HG03039 (cell line): Measurements from ENCODE around the gene TSPEAR.

Source experiments
- ATAC-seq: cut with Tn5 transposase; IDR thresholded peaks from one replicate; pipeline ENCODE4 v1.9.1; 2021; ENCODE audit warnings: mild to moderate bottlenecking, moderate library complexity; ENCODE audit not compliant: unreplicated experiment

The TSPEAR gene

DNA sequence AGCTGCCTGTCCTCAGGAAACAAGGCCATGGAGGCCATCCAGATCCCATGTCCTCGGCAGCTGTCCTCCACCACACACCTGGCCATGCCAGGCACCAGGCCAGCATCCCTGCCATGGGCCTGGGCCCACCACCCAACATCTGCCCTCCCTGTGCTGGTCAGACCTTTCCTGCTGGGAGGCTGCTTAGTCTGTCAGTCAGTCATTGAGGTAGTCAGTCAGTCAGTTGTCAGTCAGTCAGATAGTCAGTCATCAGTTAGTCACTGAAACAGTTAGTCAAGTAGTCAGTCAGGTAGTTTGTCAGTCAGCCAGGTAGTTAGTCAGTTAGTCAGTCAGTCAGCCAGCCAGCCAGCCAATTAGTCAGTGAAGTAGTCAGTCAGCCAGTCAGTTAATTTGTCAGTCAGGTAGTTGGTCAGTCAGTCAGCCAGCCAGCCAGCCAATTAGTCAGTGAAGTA, 188.6 kb downstream of the TSPEAR start:
- no peak for ATAC-seq

DNA sequence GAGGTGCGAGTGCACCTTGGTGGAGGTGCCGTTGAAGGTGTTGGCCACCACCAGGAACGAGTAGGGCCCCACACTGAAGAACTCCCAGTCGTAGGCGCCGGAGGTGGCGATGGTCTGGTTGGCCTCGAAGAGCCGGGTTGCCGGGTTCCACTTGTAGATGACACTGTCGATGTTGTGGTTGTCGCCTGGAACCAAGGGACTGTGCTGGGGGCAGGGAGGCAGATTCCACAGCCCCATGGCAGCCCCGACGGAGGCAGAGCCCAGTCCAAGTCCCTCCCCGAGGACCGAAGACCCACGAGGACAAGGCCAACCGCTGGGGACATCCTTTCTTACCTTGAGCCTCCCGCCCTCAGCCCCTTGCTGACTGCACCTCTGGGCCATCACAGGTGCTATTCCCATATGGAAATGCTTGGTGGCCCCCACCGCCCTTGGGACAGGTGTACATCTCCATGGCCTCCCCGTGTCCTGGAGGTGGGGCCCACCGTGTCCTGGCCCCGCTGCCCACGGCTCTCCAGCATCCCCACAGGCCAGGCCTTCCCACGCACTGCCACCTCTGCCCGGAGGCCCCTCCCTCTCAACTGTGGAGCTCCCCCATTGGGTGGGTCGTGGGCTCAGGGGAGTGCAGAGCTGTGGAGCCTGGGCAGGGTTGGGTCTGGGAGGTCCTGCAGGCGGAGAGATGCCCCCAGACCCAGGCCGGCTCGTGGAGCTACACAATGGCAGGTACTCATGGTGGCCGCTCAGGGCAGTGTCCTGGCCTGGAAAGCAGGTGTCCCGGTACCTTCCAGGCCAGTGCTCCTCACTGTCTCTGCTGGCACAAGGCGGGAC, 189.2 kb downstream of the TSPEAR start:
- no peak for ATAC-seq

DNA sequence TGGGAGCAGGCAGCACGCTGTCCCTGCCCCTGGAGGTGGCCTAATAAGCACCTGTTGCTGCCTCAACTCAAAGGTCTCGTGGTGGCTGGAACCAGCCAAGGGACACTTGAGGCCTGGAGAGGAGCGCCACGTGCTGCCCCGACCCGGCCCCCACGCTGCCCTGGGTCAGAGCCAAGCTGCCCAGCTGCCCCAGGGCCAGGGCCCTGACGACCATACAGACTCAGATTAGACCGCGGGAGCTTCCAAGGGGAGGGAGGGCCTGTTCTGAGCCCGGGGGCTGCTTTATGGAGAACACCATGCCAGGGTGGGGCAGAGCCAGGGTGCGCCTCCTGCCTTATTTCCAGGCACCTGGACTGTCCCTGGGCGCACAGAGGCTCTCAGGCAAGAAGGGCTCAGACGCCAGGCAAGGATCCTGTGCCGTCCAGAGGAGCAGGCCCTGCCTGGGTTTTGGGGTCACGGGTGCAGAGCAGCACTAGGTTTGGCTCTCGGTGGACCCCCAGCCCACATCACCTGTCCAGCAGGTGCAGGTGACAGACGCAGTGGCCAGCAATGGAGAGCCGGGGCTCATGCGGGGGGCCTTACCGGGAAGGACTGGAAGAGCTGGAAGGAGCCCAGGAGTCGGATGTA, 190.0 kb downstream of the TSPEAR start:
- no peak for ATAC-seq

DNA sequence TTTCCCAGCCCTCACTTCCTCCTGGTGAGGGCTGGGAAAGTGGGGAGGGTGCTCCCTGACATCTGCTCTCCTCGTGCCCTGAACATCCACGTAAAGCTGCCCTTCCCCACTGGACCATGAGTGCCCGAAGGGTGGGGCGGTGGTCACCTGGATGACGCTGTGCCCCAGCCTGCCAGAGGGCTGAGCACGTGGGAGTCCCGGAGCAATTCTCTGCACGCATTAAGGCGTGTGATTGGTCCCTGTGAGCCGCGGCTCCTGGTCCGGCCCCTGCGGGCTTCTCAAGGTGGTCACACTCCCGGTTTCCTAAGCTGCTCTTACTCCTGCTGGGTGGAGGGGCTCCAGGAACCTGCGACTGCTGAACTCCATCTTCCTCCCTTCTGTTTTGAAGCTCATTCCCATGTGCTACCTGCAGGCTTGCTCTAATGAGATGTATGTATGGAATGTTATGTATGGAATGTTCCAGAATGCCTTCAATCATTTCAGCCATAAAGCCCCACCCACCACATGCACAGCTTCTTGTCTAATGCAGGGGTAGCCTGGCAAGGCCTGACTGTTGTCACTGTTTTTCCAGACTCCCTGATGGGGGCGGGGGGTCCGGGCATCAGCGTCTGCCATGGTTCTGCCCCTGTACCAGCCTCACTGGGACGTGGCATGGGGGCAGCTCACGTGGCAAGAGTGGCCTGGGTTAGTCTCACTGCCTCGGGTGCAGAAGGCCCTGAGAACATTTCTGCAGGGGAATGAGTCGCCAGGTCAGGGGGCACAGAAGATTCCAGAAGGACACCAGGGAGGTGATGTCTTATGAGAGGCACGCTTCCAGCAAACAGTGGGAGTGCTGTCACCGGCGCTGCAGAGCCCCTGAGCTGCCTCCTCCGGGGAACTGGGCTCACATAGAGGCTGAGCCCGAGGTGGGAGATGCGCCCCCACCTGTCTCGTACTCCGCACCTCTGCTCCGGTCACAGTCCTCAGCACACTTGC, 190.8 kb downstream of the TSPEAR start:
- ATAC-seq, result no peak

DNA sequence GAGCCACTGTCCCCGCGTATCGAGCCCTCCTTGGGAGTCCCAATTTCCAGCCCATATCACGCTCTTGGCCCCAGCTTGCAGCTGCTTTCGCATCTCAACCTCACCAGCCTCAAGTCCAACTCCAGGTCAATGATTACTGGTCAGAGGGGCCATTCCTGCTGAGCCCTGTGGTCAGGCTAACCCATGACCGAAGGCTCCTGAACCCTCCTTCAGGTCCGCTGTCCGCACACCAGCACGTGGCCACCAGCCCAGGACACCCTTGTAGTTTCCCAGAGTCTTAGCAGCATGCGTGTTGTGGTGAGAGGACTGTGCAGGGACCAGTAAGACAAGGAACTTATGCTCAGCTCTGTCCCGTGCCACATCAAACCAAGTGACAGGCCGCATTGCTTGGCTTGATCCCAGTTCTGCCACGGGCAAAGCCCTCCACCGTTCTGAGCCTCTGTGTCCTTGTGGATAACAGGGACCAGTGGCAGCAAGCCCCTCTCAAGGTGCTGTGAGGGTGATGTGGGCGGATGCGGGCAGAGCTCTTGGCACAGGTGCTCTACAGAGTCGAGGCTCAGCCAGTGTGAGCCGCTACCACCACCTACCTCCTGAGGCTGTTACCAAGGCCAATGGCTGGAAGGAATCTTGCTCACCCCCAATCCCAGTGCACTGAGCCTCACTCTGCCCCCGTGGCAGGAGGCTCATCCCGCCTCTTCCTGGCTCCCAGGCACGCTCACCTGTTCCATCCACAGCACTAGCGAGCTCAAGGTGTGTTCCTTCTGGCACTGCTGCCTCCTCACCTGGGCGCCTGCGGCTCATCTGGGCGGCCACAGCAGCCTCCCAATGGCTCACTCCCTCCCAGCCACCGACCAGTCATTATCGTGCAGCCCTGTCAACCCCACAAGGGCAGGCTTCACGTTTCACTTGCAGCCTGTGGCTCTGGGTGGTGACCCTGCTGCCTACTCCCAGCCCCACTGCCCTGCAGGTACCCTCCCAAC, 191.7 kb downstream of the TSPEAR start:
- no peak for ATAC-seq

DNA sequence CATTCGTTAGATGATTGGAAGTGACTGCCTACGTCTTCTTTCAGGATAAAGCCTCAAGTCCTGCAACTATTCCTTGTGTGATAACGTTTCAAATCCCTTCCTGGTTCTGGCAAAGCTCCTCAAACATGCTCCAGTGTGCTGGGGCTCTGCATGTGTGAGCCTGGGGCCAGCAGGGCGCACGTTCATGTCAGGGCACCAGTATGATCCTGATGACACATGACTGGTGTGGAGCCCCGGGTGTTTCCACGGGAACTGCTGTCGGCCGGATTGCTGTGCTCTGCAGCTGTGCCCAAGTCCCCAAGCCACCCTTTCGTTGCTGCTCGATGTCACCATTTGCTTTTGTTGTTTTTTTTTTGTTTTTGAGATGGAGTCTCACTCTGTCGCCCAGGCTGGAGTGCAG, 192.7 kb downstream of the TSPEAR start:
- no peak for ATAC-seq

DNA sequence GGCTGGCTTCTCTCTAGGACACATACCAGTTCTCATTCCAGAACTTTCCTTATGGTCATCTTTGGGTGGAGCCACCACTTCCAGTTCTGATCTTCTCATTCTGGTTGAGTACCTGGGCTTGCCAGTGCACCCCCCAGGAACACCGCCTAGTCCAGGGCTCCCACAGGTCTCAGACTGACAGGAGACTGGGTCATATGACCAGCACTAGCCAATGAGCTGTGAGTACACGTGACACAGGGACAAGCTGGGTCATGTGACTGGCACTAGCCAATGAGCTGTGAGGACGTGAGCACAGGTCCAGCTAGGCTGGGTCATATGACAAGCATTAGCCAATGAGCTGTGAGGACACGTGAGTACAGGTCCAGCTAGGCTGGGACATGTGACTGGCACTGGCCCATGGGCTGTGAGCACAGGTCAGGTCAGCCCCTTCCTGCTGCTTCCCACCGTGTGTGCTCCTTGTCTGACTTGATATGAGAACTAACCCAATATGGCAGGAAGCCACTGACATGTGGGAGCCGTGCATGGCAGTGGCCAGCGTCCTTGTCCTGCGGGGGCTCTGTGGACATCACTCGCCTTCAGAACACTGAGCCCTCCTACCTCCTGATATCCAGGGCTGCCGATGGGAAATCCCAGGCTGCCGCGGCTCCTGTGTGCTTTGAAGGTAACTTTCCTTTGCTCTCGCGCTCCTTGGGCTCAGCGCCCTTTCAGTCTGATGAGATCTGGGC, 194.0 kb downstream of the TSPEAR start:
- no peak for ATAC-seq

DNA sequence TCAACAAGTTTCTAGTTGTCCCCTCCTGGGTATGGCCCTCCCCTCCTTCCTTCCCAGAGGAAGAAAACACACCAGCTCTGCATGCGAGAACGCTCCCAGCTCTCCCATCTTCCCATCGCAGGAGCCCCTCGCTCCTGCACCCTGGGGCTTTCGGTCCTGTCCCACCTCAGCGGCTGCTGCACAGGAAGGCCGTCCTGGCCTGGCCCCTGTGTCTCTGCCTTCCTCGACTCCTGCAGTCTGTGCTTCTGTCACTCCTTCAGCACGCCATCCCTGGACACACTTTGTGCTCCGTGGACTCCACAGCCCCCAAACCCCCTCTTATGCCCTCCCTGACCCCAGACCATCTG, 194.6 kb downstream of the TSPEAR start:
- ATAC-seq, result no peak

DNA sequence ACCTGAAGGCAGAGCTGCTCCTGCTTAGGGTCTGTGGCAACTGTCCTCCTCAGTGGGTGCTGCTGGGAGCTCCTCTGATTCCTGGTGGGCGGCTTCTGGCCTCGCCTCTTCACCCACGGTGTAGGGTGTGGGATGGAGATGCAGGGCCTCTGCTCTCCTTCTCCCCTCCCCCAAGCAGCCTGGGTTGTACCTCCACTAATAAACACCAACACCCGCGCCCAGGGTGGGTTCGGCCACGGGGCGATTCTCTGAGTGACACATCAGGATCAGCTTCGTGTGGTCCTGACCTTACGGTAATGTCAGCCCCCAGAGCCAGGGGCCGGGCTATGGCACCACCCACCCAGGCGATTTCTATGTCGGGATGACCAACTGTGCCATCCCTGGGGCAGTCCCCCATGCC, 195.0 kb downstream of the TSPEAR start:
- ATAC-seq, result no peak

DNA sequence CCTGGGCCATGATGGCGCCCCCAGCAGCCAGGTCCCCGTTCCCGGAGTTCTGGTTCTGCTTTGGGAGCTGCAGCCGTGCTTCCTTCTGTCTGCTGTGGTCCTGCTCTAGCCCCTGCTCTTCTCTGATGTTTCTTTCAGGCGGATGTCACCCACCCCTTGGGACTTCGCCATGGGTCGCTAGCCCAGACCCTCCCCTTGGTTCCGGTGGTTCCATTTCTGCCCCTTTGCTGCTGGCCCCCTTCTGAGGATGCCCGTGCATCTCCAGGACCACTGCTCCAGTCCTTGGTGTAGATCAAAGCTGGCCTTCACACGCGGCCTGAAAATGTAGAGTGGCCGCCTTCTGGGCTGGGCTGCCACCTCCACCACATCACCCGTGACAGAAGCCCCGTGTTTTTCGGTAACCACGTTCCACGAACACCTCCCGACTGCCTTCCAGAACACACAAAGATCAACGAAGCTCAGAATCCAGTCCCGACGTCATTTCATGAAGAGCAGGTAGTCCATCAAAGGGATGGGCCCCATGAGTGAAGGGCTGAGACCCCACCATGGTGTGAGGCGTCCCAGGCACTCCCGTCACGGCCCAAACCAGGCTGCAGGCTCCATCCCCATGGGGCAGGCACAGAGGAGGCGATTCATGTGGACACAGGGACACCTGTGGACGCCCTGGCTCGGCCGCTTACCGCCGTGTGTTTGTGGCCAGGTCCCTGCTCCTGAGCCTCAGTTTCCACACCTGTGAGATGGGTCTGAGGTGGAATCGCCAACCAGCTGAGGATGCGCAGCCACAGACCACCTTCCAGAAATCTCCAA, 195.8 kb downstream of the TSPEAR start:
- no peak for ATAC-seq

DNA sequence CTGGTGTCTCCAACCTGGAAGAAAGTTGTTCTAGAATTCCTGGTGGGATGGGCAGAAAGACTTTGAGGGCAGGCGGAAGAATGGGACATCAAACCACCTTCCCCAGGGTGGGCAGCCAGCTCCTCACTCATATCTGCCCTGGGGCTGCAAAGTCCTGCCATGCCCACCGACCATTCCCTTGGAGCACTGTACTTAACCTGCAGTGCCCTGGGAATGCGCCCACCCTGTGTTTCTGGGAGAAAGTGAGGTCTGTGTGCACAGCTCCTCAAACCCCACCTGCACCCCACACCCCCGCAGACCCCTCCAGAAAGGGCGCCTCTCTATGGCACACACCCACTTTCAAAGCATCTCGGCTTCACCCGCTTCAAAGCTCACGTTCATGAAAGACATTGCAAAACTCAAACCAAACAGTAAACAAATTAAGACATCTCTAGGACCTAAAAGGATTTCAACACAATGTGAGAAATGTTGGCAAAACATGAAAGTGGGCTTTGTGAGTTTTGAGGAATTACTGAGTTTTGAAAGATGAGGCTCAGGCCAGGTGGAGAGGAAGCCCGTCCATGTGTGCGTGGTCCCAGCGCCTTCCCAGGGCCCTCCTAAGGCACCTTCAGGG, 196.5 kb downstream of the TSPEAR start:
- ATAC-seq, result no peak

DNA sequence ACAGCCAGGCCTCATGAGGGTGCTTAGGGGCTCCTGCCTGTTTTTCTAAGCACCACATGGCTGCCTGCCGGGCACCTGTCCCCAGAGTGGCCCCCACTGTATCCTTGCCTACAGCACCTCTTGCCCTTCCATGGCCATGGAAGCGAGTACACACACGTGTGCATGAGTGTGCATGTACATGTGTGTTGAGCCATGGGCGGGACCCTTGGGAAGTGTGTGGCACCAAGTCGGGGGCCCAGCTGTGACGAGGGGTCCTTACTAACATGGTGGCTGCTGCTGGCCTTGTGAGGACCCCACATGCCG, 197.2 kb downstream of the TSPEAR start:
- no peak for ATAC-seq

DNA sequence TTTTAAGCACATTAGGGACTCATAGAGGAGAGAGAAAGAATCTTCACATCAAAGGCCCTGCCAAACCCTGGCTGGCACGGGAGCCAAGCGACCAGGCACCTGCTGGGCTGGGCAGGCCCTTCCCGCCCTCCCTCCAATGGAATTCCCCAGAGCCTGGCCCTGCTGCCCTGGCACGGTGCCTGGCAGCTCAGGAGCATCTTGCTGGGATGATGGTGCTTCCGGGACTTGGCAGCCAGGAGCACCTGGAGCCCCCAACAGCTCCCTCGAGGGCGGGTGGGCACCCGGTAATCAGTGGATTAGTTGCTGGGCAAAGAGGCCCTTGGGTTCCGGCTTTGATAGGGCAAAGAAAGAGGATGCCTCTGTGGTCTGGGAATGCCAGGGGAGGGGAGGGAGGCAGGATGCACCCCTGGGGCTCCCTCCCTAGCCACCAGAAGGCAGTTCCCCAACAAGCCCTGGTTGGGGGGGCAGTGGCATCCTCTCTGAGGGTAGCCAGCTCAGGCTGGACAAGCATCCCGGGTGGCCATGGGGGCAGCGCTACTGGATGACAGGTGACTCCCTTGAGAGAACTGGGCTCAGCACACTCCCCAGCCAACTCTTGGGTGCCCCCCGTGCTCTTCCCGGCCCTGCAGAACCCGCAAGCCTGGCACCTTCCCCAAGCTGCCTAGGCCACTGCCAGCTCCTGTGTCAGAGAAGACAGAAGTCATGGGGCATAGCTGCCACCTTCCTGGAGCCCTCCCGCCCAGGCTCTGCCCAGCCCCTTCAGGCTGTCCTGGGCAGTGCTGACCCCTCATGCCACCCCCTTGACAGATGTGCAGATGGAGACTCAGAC, 197.8 kb downstream of the TSPEAR start:
- ATAC-seq, result no peak

DNA sequence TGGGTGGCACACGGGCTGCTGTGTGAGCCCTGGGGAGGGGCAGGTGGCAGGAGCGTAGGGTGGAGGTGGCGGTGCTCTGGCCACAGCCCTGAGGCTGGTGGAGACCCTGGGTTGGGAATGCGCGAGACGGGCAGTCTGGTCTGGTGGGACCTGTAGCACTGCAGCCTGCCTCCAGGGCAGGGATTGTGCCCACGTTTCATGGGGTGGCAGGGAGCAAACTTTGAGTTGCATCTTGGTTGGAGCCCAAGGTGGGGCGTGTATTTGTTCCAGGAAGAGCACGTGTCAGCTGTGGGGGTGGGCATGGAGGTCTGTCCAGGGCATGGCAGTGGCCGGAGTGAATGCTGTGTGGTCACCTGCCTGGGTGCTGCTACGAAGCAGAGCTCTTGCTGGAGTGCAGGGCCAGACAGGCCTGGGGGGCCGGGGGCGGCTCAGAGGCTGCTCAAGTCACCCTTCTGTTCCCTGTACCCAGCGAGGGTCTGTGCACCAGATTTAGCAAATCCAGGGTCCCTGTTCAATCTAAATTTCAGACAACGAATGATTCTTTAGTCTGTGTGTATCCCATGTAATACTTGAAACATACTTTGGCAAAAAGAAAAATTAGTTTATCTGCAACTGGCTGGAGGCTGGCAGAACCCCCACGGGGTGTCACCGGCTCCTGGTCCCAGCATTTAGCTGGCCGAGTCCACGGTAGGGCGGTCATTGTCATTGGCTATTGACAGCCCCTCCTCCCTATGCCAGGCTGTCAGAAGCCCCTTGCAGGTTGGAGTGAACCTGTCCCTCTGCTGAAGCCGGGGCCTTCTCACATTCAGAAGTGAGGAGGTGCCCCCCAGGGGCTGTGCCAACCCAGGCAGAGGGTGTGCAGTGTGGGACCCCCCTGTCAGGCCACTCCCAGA, 198.6 kb downstream of the TSPEAR start:
- no peak for ATAC-seq

DNA sequence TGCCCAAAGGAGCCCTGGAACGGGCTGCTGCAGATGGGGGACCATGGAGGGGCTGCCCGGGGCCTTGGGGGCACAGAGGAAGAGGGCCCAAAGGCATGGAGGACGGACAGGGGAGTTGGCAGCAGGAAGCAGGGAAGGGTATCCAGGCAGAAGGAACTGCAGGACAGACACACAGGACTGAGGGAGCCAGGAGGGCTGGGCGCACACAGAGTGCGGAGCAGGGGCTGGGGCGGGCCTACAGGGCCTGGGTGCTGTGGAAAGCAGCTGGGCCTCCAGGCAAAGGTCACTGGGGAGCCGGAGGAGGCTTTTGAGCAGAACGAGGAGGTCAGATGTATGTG, 199.5 kb downstream of the TSPEAR start:
- ATAC-seq, result no peak

DNA sequence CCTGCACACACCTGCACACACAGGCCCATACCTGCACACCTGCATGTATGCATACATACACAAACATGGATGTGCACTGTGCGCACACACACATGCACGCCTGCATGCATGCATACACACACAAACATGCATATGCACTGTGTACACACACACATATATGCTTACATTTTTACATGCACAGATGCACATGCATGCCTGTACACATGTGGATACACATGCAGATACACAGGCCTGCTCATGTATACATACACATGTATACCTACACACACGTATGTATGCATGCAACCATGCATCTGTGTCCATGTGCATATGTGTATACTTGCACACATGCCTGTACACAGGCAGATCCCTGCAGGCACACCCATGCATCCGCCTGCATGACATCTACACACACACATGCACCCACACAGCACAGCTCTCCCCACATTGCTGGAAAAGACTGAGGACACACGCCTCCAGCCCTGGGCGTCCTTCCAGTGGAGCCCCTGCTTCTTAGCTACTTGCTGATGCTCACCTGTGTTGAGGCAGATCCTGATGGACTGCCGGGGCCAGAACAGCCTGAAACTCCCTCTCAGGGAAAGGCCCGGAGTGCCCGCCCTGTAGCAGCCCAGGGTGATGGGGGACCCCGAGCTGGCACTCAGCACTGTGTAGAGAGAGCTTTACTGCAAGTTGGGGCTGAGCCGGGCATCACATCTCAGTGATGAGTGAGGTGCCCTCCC, 200.0 kb downstream of the TSPEAR start:
- ATAC-seq, result no peak
